Smooth muscle cell (in vitro differentiated cells): ENCODE results near the gene CALML5. TPM values are rescaled to one million over a fixed set of nuclear protein-coding genes. Genes with fewer than 3 reads are reported as not detected.

Experiments
- DNase-seq: peaks from one replicate; lab custom pipeline; 2025; ENCODE audit not compliant: unreplicated experiment; lab: John Stamatoyannopoulos, UW
- H2AFZ ChIP-seq: fragments of 200-600 bp; sonication (generic); 2 replicates; pipeline ENCODE4 v1.6.0; 2016; ENCODE audit warnings: antibody characterized with exemption, low read depth, mild to moderate bottlenecking
- H3F3A ChIP-seq: fragments of 200-600 bp; sonication (generic); 2 replicates; pipeline ENCODE4 v1.6.0; 2017; ENCODE audit warnings: antibody characterized with exemption, low read depth
- H3K27ac ChIP-seq: fragments of 200-600 bp; sonication (generic); 2 replicates; pipeline ENCODE4 v1.5.1; 2016; ENCODE audit warnings: low read depth, mild to moderate bottlenecking
- H3K27me3 ChIP-seq: fragments of 200-600 bp; sonication (generic); 2 replicates; pipeline ENCODE4 v1.6.1; 2016; ENCODE audit warnings: low read depth, mild to moderate bottlenecking
- H3K36me3 ChIP-seq: fragments of 200-600 bp; sonication (generic); 2 replicates; pipeline ENCODE4 v1.5.1; 2016; ENCODE audit warnings: low read depth
- H3K4me1 ChIP-seq: fragments of 200-600 bp; sonication (generic); 2 replicates; pipeline ENCODE4 v1.5.1; 2016; ENCODE audit warnings: low read depth
- H3K4me2 ChIP-seq: fragments of 200-600 bp; sonication (generic); 2 replicates; pipeline ENCODE4 v1.6.0; 2016; ENCODE audit warnings: mild to moderate bottlenecking
- H3K4me3 ChIP-seq: fragments of 200-600 bp; sonication (generic); 2 replicates; pipeline ENCODE4 v1.5.1; 2016; ENCODE audit warnings: mild to moderate bottlenecking
- H3K79me2 ChIP-seq: fragments of 200-600 bp; sonication (generic); 2 replicates; pipeline ENCODE4 v1.6.0; 2016; ENCODE audit warnings: low read depth, mild to moderate bottlenecking
- H3K9ac ChIP-seq: fragments of 200-600 bp; sonication (generic); 2 replicates; pipeline ENCODE4 v1.6.0; 2016; ENCODE audit warnings: low read depth
- H3K9me3 ChIP-seq: fragments of 200-600 bp; sonication (generic); replicated peaks from 2 replicates; pipeline ENCODE4 v1.5.1; 2016; ENCODE audit warnings: low read depth
- H4K20me1 ChIP-seq: fragments of 200-600 bp; sonication (generic); 2 replicates; pipeline ENCODE4 v1.6.0; 2016; ENCODE audit warnings: low read depth
- CTCF ChIP-seq: fragments of 200-600 bp; sonication (generic); IDR thresholded peaks from 2 replicates; pipeline ENCODE4 v1.5.1; 2017; ENCODE audit warnings: borderline replicate concordance, mild to moderate bottlenecking, antibody characterized with exemption; ENCODE audit not compliant: insufficient read depth, poor library complexity, severe bottlenecking
- WGBS: methylation state at CpG from one replicate; pipeline ENCODE4 v1.1.7; 2016; ENCODE audit warnings: low lambda C conversion rate; 5-methylcytosine and 5-hydroxymethylcytosine counted together
- polyA plus RNA-seq: library from polyadenylated mRNA; unstranded; fragments of >200 nt; fragmentation: Nextera tagmentation; extraction: Ambion mirVana; gene quantifications from 2 replicates; pipeline ENCODE4 v1.2.1, GENCODE V29; 2016
- total RNA-seq: library from RNA; depleted of rRNA; stranded (reverse); fragments of >200 nt; gene quantifications from 2 replicates; pipeline ENCODE4 v1.2.3, GENCODE V29; 2014

CALML5 gene
- total and polyA plus RNA-seq, 2 experiments from 2014 or later, result 16.5 to 24.3 TPM

- H3K27me3 ChIP-seq, result no peaks in the 10 kb centered on the region
- no peak overlapping the region for H2AFZ ChIP-seq
- H3K4me1 ChIP-seq, result no peaks in the 10 kb centered on the region
- WGBS, result 65% methylated on average over 12 of the region's 12 CpGs
- no peaks in the 10 kb centered on the region for H3F3A ChIP-seq
- TF ChIP-seq CTCF, result no peak
- no peak overlapping the region for H3K4me2 ChIP-seq
- no peak overlapping the region for H3K9ac ChIP-seq
- no peak for DNase-seq
- H4K20me1 ChIP-seq, result no peaks in the 10 kb centered on the region
- no peaks in the 10 kb centered on the region for H3K9me3 ChIP-seq
- H3K27ac ChIP-seq, result no peak overlapping the region
- no peaks in the 10 kb centered on the region for H3K36me3 ChIP-seq
- no peak overlapping the region for H3K4me3 ChIP-seq
- no peaks in the 10 kb centered on the region for H3K79me2 ChIP-seq
Measured at GRCh38 chr10:5502061-5502521, 2.7 kb upstream of the CALML5 start.

GRCh38 chr10:5500910-5501309, 1.5 kb upstream of the CALML5 start:
- Histone ChIP-seq H3F3A (no peaks in the 10 kb centered on the region), H3K9me3 (no peaks in the 10 kb centered on the region), H3K27ac (no peak overlapping the region), H2AFZ (no peak overlapping the region), H4K20me1 (no peaks in the 10 kb centered on the region), H3K4me1 (no peaks in the 10 kb centered on the region), H3K79me2 (no peaks in the 10 kb centered on the region), H3K4me3 (no peak overlapping the region), H3K4me2 (no peak overlapping the region), H3K9ac (no peak overlapping the region), H3K27me3 (no peaks in the 10 kb centered on the region), H3K36me3 (no peaks in the 10 kb centered on the region)
- 87% methylated on average over 5 of the region's 5 CpGs for WGBS
- no peak for DNase-seq
- no peak for TF ChIP-seq CTCF

- no peaks in the 10 kb centered on the region for H3K4me1 ChIP-seq
- H3K27ac ChIP-seq, result no peak overlapping the region
- no peak overlapping the region for H2AFZ ChIP-seq
- DNase-seq, result no peak
- H3K27me3 ChIP-seq, result no peaks in the 10 kb centered on the region
- TF ChIP-seq CTCF, result no peak
- no peaks in the 10 kb centered on the region for H3K9me3 ChIP-seq
- WGBS, result 98% methylated on average over 7 of the region's 7 CpGs
- H3K36me3 ChIP-seq, result no peaks in the 10 kb centered on the region
- H3K4me2 ChIP-seq, result no peak overlapping the region
- no peaks in the 10 kb centered on the region for H3F3A ChIP-seq
- no peaks in the 10 kb centered on the region for H3K79me2 ChIP-seq
- no peak overlapping the region for H3K4me3 ChIP-seq
- H4K20me1 ChIP-seq, result no peaks in the 10 kb centered on the region
- no peak overlapping the region for H3K9ac ChIP-seq
Measured at GRCh38 chr10:5500162-5500670, 846 bp upstream of the CALML5 start.

- Histone ChIP-seq H4K20me1 (no peaks in the 10 kb centered on the region), H3F3A (no peaks in the 10 kb centered on the region), H3K27me3 (no peaks in the 10 kb centered on the region), H2AFZ (no peak overlapping the region), H3K27ac (no peak overlapping the region), H3K9me3 (no peaks in the 10 kb centered on the region), H3K79me2 (no peaks in the 10 kb centered on the region), H3K4me2 (no peak overlapping the region), H3K36me3 (no peaks in the 10 kb centered on the region), H3K4me3 (no peak overlapping the region), H3K4me1 (no peaks in the 10 kb centered on the region), H3K9ac (no peak overlapping the region)
- DNase-seq, result no peak
- no peak for TF ChIP-seq CTCF
- 95% methylated on average over 59 of the region's 61 CpGs for WGBS
Measured at GRCh38 chr10:5498791-5499492, 428 bp downstream of the CALML5 start.
